ENCODE data around the gene SPOCK2. TPM values are rescaled to one million over a fixed set of nuclear protein-coding genes. Genes with fewer than 3 reads are reported as not detected.

The SPOCK2 gene
- total RNA-seq, 2 experiments from 2014 or later: 0.76 to 7.5 TPM

GRCh38 chr10:72110673-72111401 lies 22.5 kb upstream of the SPOCK2 start:
- Histone ChIP-seq H3K4me1 (ENCODE audit: insufficient read depth, low read length, poor library complexity, severe bottlenecking) (peaks cover 29% of the 10 kb centered on the region), H3K9me3 (ENCODE audit: low read length) (peaks cover 1% of the 10 kb centered on the region; the same call in 1 of the 2 replicates), H3K4me3 (ENCODE audit: low read depth, low read length, poor library complexity, severe bottlenecking) (no peak overlapping the region), H3K9me2 (ENCODE audit: insufficient read depth, low read length) (no peaks in the 10 kb centered on the region), H3K79me2 (ENCODE audit: insufficient read depth, low read depth, low read length) (no peaks in the 10 kb centered on the region), H3K4me2 (ENCODE audit: low read length) (no peak overlapping the region), H2AFZ (ENCODE audit: low read length) (no peak overlapping the region), H4K20me1 (ENCODE audit: insufficient read depth, low read length) (no peaks in the 10 kb centered on the region), H3K27ac (ENCODE audit: low read depth, low read length, poor library complexity, severe bottlenecking) (no peak overlapping the region), H3K36me3 (ENCODE audit: insufficient read depth, low read length) (peaks cover 2% of the 10 kb centered on the region)
- ChIA-PET CTCF (ENCODE audit: unreplicated experiment) (no interaction called here), POLR2A (no interaction called here)
- DNase-seq (ENCODE audit: low spot score): no peak
- TF ChIP-seq CTCF (conservative IDR thresholded peaks at IDR 0.05; ENCODE audit: low read length) (no peak), EZH2phosphoT487 (IDR thresholded peaks at IDR 0.05; ENCODE audit: borderline replicate concordance, low read depth, low read length) (no peak)
- BruUV-seq (replicated peaks): no TSS peak
- intact Hi-C loops (cut with micrococcal nuclease; ENCODE audit: unreplicated experiment): no loop called here

- ChIA-PET CTCF (ENCODE audit: unreplicated experiment) (no interaction called here), POLR2A (no interaction called here)
- H3K79me2 ChIP-seq (ENCODE audit: insufficient read depth, low read depth, low read length): no peaks in the 10 kb centered on the region
- no TSS peak for BruUV-seq (replicated peaks)
- H3K9me2 ChIP-seq (ENCODE audit: insufficient read depth, low read length): no peaks in the 10 kb centered on the region
- peaks cover 29% of the 10 kb centered on the region for H3K4me1 ChIP-seq (ENCODE audit: insufficient read depth, low read length, poor library complexity, severe bottlenecking)
- no peak for TF ChIP-seq EZH2phosphoT487 (IDR thresholded peaks at IDR 0.05; ENCODE audit: borderline replicate concordance, low read depth, low read length)
- TF ChIP-seq CTCF (conservative IDR thresholded peaks at IDR 0.05; ENCODE audit: low read length): no peak
- H3K4me2 ChIP-seq (ENCODE audit: low read length): no peak overlapping the region
- no peak for DNase-seq (ENCODE audit: low spot score)
- no peak overlapping the region for H2AFZ ChIP-seq (ENCODE audit: low read length)
- H3K27ac ChIP-seq (ENCODE audit: low read depth, low read length, poor library complexity, severe bottlenecking): no peak overlapping the region
- no peak overlapping the region for H3K4me3 ChIP-seq (ENCODE audit: low read depth, low read length, poor library complexity, severe bottlenecking)
- peaks cover 5% of the 10 kb centered on the region; the same call in 1 of the 2 replicates for H3K36me3 ChIP-seq (ENCODE audit: insufficient read depth, low read length)
- H3K9me3 ChIP-seq (ENCODE audit: low read length): no peaks in the 10 kb centered on the region
- H4K20me1 ChIP-seq (ENCODE audit: insufficient read depth, low read length): no peaks in the 10 kb centered on the region
- intact Hi-C loops (cut with micrococcal nuclease; ENCODE audit: unreplicated experiment): no loop called here
Observed at GRCh38 chr10:72109636-72110157, 21.3 kb upstream of the SPOCK2 start.

All from OCI-LY7 (cell line).